ENCODE measurements around the gene SYT1.
"Not testable (repeated sequence)": the region's sequence is repeated elsewhere in the genome, so short reads cannot be mapped to it uniquely, and the experiment has no call there.

Gene SYT1

DNA sequence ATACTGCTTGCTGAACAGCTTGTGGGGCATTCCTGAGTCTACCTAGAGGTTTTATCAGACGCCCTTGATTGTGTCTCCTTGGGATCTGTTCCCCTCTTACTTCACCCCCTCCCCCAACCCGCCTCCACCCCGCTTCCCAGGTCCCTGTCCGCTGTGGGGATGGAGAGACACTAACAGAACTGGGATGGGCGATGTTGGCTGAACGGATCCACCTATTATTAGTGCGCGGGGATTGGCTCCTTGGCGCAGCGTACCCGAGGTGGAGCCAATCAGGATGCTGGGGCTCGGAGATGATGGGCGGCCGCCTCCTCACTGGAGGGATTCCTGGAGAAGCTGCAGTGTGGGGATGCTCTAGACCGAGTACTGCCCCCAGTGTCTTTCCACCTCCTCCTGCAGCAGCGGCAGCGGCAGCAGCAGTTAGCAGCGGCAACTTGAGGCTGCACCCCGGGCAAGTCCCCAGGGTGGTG is at the start of gene SYT1:
Gene SYT1 (plus strand): TSS at position 372 of the 467 bp plus-strand sequence.
- DNase-seq (ENCODE audit: low read depth in 1 of 2, low spot score in 1 of 2): no peak

DNA sequence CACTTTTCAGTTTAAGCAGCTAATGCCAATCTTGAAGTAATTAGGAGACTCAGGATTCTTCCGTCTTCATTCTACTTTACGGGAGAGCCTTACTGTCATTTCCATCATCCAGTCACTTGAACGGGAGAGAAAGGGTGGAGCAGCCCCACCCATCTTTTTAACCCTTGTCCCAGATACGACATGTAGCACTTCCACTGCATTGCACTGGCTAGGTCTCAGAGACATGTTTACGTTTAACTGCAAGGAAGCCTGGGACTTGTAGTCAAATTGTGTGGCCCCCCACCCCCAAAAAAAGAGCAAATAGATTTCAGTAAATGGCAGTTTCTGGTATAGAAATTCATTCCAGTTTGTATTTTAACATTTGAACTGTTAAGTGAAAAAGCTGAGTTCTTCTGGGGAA is 46.1 kb upstream of the SYT1 start:
- no peak for DNase-seq (ENCODE audit: low read depth in 1 of 2, low spot score in 1 of 2)

DNA sequence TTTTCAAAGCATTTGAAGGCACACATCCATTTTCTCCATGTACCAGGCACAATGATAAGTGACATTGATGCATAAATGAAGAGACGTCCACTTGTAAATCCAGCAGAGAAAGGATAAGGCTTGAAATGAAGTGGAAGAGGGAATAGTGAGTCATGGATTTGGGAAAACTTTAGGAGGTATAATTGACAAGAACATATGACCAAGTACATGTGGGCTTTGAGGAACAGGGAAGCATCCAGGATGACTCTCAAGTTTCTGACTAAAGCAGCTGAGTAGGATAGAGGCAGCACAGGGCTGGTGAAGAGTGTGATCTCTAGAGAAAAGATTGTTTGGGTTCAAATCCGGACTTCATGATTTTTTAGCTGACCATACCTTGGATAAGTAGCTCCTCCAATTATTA is 43.6 kb upstream of the SYT1 start:
- no peak for DNase-seq (ENCODE audit: low read depth in 1 of 2, low spot score in 1 of 2)

DNA sequence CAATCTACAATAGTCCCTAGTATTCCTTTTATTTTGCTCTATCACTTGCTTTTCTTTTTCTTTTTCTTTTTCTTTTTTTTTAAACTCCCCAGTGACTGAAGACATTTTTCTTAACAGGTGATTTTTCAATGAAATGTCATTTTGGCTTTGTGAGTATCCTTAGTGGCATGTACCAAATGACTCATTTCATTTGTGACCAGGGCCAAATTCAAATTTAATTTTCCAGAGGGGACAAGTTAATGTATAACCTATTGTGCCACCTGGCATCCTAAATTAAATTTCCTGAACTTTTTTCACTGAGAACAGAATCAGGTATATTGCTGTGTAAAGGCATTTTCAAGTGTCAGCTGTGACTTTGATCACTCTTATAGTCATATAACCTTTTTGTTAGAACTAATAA is 39.7 kb upstream of the SYT1 start:
- no peak for DNase-seq (ENCODE audit: low read depth in 1 of 2, low spot score in 1 of 2)

DNA sequence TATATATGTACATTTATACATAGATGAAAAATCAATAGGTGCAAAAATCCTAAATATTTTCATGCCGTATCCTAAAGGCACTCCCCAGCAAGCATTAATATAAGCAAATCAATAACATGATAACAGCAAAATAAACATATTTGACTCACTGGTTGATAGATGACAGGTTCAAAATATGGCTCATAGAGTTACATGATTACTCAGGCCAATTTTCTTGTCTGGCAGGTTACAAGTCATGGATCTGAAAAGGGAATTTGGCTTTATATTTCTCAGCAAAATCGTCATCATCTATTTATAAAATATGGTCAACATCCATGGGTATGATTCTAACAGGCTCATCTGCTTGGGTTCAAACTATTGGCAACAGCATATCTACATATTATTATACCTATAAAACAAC is 34.9 kb upstream of the SYT1 start:
- DNase-seq (ENCODE audit: low read depth in 1 of 2, low spot score in 1 of 2): no peak

DNA sequence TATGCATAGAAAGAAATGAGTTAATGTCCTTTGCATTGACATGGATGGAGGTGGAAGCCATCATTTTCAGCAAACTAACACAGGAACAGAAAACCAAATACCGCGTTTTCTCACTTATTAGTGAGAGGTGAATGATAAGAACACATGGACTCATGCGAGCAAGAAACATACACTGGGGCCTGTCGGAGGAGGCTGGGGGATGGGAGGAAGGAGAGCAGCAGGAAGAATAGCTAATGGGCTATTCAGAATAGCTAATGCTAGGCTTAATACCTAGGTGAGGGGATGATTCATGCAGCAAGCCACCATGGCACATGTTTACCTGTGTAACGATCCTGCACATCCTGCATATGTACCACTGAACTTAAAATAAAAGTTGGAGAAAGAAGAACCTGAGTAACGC is 29.1 kb upstream of the SYT1 start:
- DNase-seq (ENCODE audit: low read depth in 1 of 2, low spot score in 1 of 2): no peak

DNA sequence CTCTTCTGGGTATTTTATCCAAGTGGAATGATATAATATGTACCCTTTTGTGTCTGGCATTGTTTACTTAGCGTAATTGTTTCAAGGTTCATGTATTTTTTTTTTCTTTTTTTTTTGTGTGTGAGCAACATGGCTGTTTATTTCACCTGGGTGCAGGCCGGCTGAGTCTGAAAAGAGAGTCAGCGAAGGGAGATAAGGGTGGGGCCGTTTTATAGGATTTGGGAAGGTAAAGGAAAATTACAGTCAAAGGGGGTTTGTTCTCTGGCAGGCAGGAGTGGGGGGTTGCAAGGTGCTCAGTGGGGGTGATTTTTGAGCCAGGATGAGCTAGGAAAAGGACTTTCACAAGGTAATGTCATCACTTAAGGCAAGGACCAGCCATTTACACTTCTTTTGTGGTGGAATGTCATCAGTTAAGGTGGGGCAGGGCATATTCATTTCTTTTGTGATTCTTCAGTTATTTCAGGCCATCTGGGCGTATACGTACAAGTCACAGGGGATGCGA is 24.0 kb upstream of the SYT1 start:
- DNase-seq (ENCODE audit: low read depth in 1 of 2, low spot score in 1 of 2): not testable (repeated sequence)

DNA sequence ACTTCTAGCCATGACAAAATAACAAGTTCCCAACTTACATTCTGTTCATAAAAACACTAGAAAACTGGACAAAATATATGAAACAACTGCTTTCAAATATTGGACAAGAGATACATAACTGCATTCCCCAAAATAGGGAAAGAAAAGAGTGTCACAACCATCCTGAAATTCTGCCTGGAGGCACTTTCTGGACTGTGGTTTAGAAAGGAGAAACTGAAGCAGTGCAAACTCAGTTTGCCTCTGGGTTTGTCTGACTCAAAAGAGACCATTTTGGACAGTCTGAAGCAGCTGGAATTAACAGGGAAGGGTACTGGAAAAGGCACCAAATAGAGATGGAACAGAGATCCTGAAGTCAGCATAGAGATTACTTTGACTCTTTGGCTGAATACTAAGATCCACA is 11.3 kb upstream of the SYT1 start:
- DNase-seq (ENCODE audit: low read depth in 1 of 2, low spot score in 1 of 2): no peak

DNA sequence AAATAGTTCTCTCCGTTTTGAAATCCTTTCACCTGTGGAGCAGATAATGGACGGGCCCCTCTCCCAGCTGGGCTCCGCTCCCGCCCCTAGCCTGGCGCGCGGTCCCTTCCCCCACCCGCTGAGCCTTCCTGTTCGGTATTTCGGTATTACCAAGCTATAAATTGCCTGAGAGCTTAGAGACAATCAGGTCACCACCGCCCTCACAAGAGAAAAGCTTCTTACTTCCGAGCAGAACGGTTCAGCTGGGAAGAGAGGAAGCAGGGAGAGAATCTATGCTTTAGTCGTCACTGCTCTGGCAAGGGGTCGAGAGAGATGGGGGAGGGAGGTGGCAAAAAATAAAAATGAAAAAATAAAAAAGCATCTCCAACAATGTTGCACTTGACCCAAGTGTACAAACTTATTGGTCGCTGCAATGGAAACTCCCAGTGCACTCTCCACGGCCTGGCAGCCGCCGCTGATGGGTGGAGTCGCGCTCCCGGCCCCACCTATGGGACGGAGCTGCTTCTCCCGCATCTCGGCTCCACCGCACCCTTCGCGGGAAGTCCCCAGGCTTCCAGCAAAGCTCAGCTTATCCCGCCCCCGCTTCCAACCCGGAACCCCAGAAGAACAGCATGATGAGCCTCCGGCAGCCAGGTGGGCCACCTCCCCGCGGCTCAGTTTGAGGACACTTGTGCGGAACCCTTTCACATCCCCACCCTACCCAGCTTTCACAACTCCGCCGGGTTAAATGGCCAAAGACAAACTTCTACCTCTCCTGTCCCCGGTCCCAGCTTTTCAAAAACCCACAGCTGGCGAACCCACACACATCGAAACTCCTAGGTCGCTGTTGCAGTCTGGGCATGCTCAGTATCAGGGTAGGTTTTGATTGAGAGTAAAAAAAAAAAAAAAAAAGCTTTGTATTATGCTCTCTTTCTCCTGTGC is 832 bp upstream of the SYT1 start:
- no peak for DNase-seq (ENCODE audit: low read depth in 1 of 2, low spot score in 1 of 2)

DNA sequence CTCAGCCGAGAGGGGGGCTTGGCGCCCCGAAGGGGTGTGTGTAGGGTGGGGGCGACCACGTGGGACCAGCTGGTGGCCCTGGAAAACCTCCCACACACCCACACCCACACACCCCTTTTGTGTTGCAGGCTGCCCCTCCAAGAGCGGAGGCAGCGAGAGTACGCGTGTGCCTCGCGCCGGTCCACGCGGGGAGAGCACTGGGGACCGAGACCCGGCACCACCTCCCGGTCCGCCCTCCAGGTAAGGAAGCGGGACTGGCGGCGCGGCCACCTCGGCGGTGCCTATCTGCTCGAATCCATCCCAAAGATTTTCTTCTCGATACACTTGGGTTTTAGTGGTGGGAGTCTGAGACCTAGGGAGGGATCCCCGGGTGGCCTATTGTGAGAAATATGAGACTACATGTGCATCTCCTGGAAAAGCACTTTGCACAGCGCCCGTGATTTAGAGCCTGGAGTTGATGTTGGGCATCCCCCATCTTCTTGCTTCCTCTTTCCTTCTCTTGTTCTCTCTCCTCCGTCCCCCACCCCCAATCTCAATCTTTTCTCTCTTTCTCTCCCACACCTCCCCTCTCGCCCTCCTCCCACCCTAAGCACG is 393 bp downstream of the SYT1 start:
- no peak for DNase-seq (ENCODE audit: low read depth in 1 of 2, low spot score in 1 of 2)

DNA sequence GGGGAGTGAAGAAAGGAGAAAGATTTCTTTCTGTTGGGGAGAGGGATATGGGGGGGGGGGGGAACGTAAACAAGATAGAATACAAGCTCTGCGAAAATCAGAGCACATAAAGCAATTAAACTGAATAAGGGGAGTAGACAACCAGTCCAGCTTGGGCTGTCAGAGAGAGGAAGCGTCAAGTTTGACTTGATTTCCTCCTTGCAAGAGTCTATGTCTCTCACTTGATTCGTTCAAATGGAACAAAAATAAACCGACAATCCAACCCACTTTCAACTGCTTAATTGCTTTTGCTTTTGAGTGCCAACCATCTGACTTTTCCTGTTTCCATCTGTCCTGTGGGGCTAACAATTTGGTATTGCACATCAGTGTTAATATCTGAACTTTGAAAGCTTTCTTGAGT is 942 bp downstream of the SYT1 start:
- DNase-seq (ENCODE audit: low read depth in 1 of 2, low spot score in 1 of 2): no peak

DNA sequence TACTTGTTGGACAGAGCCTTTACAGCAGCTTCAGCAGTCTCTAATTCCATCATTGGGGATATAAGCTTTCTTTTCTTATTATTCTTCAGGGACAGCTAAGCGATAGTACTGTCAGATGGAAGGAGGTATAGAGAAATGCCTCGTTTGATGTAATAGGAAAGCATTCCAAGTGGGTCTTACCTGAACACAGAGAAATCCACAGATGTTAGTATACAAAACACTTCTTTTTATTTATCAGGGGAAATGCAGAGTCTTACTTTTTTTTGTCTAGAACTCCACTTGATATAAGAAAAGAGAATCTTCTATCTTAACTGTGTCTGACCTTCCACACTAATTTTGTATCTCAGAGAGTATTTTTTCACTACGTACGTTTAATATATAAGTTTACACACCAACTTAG is 1.9 kb downstream of the SYT1 start:
- no peak for DNase-seq (ENCODE audit: low read depth in 1 of 2, low spot score in 1 of 2)

DNA sequence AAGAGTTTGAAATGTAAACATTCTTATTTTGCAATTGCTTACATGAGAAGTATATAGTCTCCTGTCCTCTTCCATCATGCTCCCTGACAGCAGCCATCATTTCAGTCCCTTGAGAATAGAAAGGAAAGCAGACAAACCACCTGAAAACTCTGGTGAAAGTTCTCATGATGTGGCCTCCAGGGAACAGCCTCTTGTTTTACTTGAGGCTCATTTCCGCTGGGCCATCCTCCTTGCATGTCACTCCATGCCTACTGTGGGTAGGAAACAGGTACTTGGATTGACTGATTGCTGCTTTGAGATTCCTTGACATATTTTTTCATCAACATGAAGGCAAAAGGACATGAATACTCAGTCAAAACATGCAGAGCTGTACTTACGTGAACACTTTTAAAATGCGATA is 6.0 kb downstream of the SYT1 start:
- no peak for DNase-seq (ENCODE audit: low read depth in 1 of 2, low spot score in 1 of 2)

DNA sequence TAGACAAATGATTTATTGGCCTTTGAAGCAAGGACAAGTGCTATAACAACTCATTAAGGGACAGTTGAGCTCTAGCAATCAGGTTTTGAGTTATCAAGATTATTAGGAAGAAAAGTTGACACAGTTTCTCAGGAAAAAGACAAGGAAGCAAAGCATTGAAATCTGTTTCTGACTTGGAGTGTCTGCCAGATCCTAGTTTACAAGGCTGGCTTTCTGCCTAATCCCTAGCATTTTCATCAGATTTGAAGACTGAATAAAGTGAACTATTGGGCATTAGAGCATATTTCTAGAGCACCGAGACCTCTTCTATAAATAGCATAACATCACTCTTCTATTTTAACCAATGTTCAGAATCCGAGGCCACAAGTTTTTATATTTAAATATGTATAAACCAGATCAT is 7.0 kb downstream of the SYT1 start:
- no peak for DNase-seq (ENCODE audit: low read depth in 1 of 2, low spot score in 1 of 2)

DNA sequence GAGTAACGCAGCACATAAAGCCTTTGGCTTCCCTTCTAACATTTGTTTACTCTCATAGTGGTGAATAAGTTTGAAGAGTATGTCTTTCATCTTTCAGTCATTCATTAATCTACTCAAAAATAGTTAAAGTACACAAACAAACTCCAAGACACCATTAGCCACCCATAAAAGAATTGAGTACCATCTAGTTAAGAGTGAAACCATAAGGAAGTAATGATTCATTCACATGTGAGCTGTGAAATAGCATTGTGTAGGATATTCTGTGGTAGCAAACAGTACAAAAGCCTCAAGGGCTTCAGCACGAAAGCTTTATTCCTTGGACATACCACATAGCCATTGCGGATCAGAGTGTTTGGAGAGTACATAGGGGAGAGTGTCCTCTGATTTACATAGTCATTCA is 13.9 kb downstream of the SYT1 start:
- no peak for DNase-seq (ENCODE audit: low read depth in 1 of 2, low spot score in 1 of 2)

DNA sequence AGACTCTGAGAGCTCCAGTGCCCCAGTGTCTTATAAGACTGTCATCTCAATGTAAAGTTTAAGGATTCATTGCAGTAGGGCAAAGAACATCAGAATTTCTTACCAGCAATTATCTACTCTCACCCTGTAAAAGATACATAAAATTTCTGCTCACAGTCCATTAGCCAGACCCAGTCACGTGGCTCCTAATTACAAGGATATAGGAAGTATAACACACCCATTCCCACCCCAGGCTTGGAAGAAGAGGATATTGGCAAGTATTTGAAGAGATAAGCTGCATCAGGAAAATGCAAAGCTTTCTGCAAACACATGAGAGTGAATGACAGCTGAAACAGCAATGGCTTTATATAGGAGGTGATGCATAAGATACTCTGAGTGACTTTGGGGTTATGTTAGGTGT is 14.3 kb downstream of the SYT1 start:
- DNase-seq (ENCODE audit: low read depth in 1 of 2, low spot score in 1 of 2): no peak

DNA sequence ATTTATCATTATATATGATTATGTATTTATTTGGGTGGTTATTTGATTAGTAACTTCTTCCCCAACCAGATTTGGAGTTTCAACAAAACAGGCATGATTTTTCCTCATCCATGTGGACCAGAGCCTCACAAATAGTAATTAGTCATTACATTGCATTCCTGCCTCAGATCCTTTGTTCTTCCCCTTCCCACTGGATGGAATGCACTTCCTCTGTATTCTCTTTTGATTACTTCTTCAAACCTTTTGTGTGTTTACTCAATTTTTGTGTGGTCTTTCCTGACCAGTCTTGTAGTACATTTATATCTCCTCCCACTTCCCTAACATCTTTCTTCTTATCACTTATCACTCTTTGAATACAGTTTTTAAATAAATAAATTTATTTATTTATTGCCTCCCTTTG is 15.5 kb downstream of the SYT1 start:
- no peak for DNase-seq (ENCODE audit: low read depth in 1 of 2, low spot score in 1 of 2)

DNA sequence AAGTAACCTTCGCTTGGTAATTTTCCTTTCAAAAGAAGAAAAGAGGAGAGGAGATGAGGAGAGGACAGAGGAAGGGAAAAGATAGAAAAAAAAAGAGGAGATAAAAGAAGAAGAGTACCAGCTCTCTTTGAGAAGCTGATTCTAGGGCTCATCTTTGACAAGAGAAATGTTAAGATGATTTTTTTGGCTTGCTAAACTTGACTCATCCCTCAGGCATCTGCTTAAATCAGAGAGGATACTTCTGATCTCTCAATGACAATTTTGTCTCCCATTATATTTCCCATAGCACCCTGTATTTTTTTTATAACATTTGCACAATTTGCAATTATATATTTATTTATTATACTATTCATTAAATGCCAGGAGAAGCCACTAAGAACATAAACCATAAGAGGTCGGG is 17.1 kb downstream of the SYT1 start:
- DNase-seq (ENCODE audit: low read depth in 1 of 2, low spot score in 1 of 2): no peak

DNA sequence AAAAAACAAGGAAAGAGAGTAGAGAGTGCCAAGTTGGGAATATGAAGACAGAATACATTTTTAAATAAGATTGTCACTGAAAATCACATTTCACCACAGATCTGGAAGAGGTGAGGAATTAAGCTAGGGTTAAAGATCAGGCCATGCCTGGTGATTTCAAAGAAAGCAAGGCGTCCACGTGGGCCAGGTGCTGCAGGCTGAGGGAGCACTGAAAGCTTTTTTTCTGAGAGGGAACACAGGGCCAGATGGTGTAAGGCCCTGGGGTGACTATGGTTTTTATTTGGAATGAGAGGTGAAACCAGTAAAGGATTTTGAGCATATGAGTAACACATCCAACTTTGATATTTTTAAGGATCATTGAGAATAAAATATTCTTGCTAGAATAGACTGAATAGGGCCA is 20.9 kb downstream of the SYT1 start:
- no peak for DNase-seq (ENCODE audit: low read depth in 1 of 2, low spot score in 1 of 2)

DNA sequence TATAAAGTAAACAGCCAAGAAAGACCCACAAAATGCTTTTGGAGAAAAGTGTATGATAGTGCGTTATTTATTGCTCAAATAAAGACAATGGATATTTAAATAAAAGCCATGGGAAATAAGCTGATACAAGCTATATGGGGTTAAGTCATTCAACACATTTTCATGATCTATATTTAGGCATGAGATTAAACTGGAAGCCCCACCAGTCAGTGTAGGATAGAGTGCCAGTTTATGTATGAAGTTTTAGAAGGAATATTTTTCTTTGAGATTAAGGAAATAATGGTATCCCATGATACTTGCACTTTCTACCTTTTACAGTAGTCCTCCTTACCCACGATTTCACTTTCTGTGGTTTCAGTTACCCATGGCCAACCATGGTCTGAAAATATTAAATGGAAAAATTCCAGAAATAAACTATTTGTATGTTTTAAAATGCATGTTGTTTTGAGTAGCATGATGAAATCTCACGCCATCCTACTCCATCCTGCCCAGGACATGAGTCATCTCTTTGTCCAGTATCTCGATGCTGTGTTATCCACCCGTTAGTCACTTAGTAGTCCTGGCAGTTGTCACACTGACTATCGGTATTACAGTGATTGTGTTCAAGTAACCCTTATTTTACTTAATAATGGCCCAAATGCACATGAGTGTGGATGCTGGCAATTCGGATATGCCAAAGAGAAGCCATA is 22.3 kb downstream of the SYT1 start:
- DNase-seq (ENCODE audit: low read depth in 1 of 2, low spot score in 1 of 2): no peak

DNA sequence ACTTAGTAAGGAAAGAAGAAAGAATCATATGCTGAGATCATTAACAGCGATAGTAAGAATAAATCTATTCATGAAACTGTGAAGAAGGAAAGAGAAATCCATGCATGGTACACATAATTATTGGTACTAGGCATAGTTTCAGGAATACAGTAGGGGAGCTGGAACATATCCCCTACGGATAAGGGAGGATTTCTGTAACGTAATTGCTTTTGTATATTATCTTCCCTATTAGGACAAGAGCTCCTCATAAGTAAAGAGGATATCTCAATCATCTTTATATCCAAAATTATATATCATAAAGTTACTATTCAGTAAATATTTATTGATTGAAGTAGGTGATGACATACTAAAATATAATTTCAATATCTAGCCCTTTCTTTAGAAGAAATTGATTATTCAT is 22.9 kb downstream of the SYT1 start:
- no peak for DNase-seq (ENCODE audit: low read depth in 1 of 2, low spot score in 1 of 2)

DNA sequence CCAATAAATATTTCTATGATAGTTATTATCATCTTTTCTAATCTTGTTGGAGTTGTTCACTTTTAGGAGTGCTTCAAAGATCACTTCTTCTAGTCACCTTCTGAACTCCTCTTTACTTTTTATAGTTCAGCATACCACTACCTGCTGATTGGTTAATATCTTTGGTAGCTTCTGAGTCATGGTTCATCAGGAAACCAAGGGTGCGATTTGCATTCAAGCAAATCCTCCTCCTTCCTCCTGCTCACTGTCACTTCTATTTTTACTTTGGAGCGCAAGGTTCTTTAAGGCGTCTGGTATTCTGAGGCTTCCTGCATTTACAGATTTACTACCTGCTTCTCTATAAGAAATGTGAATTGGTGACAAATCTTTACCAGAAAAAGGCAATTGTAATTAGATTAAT is 24.0 kb downstream of the SYT1 start:
- no peak for DNase-seq (ENCODE audit: low read depth in 1 of 2, low spot score in 1 of 2)
